IPS-18c (cell line): ENCODE data around the gene SLC9B2.
"Not testable (repeated sequence)": the region's sequence is repeated elsewhere in the genome, so short reads cannot be mapped to it uniquely, and the experiment has no call there.

Source experiments
- H3K4me3 ChIP-seq: 2 replicates; pipeline ENCODE4 v1.7.0; 2013; ENCODE audit warnings: low read depth, mild to moderate bottlenecking, low read length, moderate library complexity; ENCODE audit not compliant: insufficient read depth
- H3K9me3 ChIP-seq: one replicate; pipeline ENCODE4 v1.6.1; 2013; ENCODE audit warnings: mild to moderate bottlenecking, low read length, moderate library complexity; ENCODE audit not compliant: control insufficient read depth, insufficient read depth

The SLC9B2 gene

GRCh38 chr4:102994803-102995202 lies 81.8 kb downstream of the SLC9B2 start:
- H3K9me3 ChIP-seq, result no peaks in the 10 kb centered on the region
- H3K4me3 ChIP-seq, result no peak overlapping the region

GRCh38 chr4:102993985-102994384 lies 82.6 kb downstream of the SLC9B2 start:
- H3K9me3 ChIP-seq, H3K4me3 ChIP-seq: not testable (repeated sequence)

GRCh38 chr4:102988429-102989020 lies 88.0 kb downstream of the SLC9B2 start:
- Histone ChIP-seq H3K9me3 (no peaks in the 10 kb centered on the region), H3K4me3 (no peak overlapping the region)

GRCh38 chr4:102981005-102981404 lies 95.6 kb downstream of the SLC9B2 start:
- no peaks in the 10 kb centered on the region for H3K9me3 ChIP-seq
- no peak overlapping the region for H3K4me3 ChIP-seq
